ENCODE results near the gene SERPINB11.
"Not testable (repeated sequence)": the region's sequence is repeated elsewhere in the genome, so short reads cannot be mapped to it uniquely, and the experiment has no call there.

Gene SERPINB11, protein sequence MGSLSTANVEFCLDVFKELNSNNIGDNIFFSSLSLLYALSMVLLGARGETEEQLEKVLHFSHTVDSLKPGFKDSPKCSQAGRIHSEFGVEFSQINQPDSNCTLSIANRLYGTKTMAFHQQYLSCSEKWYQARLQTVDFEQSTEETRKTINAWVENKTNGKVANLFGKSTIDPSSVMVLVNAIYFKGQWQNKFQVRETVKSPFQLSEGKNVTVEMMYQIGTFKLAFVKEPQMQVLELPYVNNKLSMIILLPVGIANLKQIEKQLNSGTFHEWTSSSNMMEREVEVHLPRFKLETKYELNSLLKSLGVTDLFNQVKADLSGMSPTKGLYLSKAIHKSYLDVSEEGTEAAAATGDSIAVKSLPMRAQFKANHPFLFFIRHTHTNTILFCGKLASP

DNA sequence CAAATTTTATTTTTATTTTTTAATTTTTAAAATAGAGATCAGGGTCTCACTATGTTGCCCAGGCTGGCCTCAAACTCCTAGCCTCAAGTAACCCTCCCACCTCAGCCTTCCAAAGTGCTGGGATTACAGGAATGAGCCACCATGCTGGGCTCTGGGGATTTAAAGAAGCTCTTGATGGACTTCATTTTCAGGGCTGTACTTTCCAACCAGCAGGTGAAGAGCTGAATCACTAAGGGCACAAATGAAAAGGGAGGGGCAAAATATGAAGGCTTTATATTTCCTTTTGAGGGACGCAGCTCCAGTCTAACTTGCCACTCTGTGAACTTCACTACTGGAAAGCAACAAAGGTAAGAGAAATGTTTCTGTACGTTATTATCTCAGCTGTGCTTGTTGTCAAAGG is at the start of gene SERPINB11:
Gene SERPINB11 (plus strand): TSS at position 301 of the 400 bp plus-strand sequence. CDS start 7,234 bp downstream, outside the sequence.
- DNase-seq: no peak

DNA sequence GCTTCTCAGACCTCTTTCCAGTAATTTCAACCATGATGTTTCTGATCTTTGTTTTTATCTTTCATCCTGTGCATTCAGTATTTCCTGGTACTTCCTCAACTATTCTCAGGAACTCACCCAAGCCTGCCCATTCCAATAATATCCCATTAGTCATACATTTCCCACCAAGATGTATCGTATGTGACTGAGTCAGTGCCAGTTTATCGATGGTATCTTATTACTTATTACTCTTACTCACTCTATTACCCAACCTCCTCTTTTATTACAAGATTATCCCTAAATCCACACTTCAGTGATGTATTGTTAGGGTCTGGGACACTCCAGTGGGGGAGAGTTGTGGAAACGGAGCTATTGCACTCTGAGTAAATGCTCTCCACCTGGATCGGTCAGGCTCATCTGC is 43.8 kb upstream of the SERPINB11 start:
- not testable (repeated sequence) for DNase-seq

DNA sequence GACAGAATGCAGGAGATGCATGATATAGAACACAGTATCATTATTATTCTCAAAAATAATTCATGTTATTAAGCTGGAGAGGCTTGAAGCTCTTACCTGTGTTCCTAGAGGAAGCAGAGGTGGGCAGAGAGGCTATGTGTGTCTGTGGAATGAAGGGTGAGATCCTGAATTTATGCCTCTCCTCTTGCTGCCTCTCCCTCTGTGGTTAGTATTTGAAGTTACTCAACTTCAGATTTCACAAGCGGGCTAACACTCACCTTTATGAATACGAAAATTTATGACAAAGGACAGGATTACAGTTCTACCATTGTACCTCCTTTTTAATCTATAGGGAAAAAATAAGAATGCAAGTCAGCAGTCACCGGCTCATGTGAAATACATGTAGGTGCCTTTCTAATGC is 41.0 kb upstream of the SERPINB11 start, which contains the start of gene SERPINB3:
Gene SERPINB3 (minus strand): TSS at position 144 of the 400 bp plus-strand sequence. CDS start 677 bp downstream, outside the sequence.
- DNase-seq: not testable (repeated sequence)

DNA sequence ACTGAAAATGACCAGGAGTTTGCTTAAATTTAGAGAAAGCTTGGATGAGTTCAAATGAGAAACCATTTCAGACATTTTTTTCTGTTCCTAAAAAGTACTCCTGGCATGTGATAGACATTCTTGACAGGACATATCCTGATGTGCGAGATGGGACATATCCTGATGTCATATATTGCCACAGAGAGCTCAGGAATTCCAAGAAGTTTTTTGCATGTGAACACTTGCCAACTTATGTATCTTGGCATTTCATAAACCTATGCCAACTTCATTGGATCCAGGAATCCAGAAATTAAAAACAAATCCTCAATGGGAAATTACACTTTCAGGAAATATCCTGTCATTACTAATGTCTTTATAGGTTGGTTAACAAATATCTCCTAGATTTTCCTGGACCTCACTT is 38.2 kb upstream of the SERPINB11 start:
- no peak for DNase-seq

DNA sequence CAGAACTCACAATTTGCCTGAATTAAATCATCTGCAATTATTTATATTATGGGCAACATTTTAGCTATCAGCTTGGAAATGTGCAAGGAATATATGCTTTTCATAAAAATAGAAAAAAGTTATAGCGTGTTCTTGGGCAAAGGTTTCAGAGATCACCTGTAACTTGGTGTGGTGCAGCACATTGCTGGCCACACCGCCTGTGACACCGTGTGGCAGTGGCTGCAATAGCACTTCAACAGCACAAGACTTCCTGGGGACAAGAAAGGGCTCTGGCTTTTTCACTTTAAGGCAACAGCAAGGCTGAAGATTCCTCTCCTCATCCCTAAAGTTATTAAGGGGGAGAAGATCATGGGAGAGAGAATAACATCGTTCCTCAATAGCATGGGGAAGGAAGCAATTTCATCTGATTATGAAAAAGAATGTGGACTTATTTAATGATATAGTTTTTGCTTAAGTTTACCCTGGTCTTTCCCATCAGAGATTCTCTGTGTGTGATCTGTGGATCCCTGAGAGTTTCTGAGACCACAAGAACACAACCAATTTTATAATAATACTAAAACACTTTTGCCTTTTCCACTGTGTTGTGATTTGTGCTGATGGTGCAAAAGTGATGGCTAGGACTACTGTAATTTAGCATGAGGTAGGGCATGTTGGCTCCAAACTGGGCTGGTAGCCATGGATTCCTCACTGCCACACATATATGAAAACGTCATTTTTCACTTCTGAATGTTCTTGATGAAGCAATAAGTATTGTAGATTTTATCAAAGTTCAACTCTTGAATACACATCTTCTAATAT is 26.0 kb upstream of the SERPINB11 start:
- no peak for DNase-seq

DNA sequence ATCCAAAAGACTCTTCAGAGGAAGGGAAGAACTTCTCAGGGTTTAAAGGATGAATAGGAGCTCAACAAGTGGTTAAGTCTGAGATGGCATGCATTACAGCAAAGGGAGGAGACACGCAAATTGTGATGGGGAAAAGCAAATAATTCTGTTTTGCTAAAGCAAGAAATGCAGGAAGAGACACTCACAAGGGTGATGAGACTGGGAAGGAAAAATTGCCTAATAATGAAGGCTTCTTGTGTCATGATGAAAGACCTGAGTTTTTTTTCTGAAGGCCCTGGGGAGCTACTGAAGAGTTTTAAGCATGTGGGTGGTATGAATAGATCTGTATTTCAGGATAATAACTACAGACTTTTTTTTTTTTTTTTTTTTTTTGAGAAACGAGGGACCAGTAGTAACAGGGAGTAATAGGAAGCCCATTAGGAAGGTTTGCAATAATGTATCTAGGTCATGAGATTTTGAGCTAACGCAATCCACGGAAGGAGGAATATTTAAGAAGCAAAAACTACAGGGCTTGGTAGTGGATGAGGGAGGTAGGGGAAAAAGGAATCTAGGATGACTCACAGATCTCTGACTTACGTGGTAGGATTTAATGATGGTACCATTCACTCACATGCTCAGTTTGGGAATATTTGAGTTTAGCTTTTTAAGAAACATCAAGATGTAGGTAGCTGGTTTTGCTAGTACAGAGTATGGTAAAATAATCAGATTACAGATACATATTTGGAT is 25.1 kb upstream of the SERPINB11 start:
- no peak for DNase-seq

DNA sequence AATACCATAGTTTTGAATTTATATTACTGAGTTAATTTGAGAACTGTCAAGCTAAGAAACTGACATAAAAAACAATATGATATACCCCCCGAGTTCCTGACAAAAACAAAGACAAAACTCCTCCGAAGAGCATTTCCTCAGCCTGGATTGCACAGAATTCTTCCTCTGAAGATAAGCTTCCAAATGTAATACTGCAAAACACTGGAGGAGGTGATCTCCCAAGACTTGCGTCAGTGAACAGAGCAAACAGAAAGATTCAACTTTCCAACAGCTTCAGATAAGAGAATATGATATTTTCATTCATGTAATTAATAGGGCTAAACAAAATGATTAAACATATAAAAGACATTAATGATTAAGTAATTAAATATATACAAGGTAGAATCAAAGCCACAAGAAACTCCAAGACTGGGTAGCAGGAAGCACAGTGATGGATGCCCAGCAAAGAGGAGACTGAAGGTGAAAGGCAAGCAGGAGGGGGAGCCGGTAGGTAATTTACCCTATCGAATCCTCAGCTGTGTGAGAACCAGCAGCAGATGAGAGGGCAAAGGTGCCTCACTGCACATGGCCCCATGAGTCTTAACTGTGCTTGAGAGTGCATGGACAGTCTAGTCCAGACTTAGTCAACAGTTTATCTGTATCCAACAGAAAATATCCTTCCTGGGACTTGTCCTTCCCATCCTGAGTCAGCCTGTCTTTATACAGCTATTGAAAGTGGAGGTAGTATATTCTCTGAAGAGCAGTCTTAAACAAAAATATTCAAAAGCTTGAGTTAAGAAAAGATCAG is 22.7 kb upstream of the SERPINB11 start:
- no peak for DNase-seq

DNA sequence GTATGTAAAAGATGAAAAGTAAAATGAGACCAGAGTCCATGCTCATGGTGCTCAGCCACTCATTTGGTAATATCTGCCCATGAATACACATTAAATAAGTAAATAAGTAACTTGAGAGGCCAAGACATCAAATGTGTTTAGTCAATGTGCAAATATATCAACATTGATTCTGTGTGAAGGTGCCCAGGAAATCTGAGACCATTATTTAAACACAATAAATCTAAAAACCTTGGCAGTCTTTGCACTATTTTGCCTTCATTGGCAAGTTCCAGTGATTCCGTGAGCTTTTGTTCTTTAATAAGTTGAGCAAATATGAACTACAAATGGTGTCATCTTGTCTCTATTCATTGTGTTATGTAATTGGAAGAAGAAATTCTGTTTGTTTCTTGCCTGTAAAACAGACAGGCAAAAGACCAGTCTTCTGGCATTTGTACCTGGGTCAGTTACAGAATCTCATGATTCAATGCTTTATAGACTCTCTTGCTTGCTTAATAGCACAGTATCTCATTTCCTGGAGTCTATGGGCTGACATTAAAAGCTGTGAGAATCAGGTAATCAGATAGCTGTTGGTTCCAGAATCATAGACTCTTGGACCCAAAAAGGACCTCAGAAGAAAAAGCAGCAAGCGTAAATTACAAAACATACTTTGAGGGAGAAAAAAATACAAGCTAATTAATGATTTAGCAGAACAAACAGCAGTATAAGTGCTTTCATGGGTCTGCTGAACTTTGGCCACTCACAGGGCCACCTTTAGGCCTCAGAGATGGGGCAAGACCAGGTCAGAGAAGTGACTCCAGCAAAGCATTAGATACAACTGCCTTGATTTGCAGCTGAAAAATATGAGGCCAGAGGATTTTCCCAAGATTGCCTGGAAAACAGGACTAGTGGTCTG is 21.1 kb upstream of the SERPINB11 start:
- DNase-seq: no peak

DNA sequence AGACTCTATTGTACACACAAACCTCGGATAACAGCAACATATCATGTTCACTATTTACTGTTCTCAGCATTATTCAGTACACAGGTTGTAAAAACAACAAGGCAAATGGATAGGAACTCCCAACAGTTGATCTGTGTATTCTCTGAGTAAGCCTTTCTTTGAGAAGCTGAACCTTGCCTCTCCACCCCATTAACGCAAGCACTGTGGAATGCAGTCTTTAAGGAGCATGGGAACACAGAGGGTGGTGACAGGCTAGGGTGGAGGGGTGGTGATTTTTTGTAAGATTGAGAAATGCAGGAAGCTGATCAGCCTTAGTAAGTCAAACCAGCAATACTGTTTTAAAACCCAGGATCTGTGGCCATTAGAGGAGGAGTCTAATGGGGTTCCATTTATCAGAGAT is 19.6 kb upstream of the SERPINB11 start:
- no peak for DNase-seq

DNA sequence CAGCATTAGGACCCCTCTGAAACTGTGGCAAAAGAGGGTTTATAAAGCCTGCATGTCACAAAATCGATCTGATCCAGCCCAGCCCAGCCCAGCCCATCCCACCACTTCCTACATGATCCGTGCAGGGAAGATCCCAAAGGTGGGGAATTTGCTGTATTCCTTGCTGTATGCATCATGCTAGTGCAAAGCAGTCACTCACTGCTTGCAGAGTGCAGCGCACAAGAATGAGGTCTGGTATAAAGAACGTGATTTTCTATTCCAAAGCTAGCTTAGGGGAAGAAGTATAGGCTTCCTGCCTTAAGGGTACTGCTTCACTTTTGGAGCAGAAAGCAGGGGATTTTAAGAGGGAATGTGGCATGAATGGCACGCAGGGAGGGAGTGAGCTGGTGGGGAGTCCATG is 18.9 kb upstream of the SERPINB11 start:
- no peak for DNase-seq

DNA sequence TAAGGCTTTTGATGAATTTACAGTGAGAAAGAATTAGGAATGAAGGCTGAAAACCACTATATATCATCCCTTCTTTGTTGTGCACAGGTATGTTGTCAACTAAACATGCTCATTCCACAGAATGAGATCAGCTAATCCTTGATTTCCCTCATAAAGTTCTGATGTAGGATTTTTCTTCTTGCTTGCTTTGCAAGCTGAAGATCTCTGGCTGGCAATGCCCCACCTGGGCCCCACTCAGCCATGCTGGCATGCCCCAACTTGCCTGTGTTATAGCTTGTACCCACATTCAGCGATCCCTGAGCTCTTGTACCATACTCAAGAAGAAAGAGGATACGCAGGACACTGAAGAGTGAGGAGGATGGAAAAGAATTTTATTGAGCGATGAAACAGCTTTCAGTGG is 18.0 kb upstream of the SERPINB11 start:
- no peak for DNase-seq

DNA sequence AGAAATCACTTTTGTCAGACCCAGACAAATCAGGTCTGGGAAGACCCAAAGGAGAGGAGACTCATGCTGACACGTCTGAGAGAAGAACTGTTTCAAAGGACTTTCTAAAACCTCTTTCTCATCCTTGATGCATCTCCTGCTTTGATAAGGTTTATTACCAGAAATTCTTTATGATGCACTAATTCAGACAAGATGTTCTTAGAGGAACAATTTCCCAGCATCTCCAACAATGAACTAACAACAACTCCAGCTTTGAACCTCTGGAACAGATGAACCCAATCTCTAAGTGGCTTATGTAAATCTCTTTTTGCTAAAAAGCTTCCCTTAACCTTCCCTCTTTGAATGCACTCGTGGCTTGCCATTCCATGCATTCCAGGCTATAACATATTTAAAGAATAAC is 15.9 kb upstream of the SERPINB11 start:
- no peak for DNase-seq

DNA sequence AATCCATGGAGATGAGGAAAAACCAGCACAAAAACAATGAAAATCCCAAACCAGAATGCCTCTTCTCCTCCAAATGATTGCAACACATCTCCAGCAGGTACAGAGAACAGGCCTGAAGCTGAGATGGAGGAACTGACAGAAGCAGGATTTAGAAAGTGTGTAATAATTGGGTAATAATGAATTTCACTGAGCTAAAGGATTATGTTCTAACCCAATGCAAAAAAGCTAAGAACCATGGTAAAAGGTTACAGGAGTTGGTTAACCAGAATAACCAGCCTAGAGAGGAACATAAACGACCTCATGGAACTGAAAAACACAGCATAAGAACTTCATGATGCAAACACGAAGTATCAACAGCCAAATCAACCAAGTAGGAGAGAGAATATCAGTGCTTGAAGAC is 13.7 kb upstream of the SERPINB11 start:
- no peak for DNase-seq

DNA sequence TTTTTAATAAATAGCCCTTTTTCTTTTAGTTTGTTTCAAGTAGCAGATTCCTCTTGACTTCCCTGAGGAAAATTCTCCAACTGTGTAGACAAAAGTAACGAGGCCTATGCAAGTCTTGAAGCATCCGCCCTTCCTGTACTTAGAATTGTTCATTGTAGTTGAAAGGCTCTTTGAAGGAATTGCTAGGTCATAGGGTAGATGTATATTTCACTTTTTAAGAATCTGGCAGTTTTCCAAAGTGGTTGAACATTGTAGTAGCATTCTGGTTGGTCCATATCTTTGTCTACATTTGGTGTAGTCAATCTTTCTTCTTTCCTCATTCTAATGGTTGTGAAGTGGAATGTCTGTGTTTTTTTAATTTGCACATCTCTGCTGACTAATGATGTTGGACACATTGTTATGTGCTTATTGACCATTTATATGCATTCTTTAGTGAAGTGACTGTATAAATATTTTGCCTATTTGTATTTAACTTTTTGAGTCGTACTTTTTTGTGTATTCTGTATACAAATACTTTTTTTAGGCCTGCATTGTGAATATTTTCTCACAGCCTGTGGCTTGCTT is 5.6 kb upstream of the SERPINB11 start:
- no peak for DNase-seq

DNA sequence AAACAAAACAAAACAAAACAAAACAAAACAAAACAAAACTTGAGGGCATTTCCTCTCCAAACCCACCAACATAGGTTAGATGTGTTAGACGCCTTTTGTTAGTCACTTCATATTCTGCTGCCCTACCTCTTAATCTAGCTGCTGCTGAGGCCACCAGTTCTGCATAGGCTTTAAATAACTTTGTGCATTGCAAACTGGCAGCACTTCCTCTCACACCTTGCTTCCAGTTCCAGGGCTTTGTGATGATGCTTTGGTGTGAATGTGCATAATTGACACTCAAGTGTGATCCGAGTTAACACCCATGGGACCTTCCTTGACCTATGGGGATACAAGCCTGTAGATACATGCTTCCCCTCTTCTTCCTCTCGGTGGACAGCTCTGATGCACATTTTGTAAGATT is 2.3 kb upstream of the SERPINB11 start:
- no peak for DNase-seq

DNA sequence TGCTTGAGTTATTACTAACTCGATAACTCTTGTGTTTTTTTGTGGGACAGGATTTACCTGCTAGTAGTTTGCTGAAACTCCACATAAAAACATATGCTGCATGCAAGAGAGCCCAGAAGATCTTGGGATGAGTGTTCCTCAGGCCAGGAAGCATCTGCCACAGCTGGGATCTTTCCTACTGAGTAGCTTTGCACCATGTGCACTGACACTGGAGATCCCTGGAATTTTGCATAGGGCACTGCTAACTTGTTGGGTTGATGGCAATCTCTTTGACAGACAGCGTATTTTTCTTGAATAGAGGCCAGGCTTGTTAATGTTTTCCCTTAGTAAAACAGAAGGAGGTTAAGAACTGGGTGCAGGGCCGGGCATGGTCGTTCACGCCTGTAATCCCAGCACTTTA is 808 bp upstream of the SERPINB11 start:
- no peak for DNase-seq

DNA sequence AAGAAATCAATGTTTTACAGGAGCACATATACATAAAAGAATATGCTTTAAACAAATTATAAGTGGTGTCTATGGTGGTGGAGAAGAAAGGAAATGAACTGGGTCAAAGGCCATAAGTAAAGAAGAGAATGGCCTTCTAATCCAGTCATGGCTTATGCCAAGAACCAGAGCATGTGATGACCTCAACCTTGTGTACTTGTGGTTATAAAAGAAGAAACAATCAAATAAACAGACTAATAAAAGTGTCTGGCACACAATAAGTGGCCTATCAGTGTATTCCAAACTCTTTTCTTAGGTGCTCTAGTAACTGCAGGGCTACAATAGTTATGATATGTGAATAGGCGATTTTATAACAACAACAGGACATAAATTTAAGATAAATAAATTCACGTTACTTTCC is 2.6 kb downstream of the SERPINB11 start:
- no peak for DNase-seq

DNA sequence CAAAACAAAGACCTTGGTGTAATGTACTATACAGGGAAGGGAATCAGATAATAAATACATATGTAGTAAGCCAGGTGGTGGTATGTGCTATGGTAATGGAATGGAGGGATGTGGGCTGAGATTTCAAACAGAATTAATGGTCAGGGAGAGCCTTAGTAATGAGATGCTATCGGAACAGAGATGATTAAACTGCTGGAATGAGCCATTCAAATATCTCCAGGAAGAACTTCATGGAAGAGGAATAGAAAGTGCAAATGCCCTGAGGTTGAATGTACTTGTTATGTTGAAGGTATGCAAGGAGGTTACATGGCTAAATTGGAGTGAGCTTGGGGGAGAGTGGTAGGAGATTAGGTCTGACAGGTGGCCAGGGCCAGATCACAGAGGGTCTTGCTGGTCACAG is 5.1 kb downstream of the SERPINB11 start:
- no peak for DNase-seq

DNA sequence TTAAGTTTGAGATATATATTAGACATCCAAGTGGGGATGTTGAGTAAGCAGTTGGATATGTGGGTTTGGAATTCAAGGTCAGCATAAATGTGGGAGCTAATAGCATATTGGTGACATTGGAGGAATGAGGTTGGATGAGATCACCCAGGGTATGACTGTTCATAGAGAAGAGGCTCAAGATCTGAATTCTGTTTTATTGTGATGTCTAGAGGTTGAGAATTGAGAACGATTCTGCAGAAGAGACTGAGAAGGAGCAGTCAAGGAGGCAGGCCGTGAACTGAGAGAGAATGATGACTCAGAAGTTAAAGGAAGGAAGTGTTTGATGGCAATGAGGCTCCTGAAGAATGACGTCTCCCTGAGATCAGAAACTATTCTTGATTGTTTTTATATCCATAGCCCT is 5.9 kb downstream of the SERPINB11 start:
- DNase-seq: no peak

All from anterior cingulate cortex (tissue), 58 donors.